ENCODE measurements around the gene GIGYF2. TPM values are rescaled to one million over a fixed set of nuclear protein-coding genes. Genes with fewer than 3 reads are reported as not detected.

The GIGYF2 gene
- total RNA-seq = 50.7 and 53.4 TPM in 2 replicates

GRCh38 chr2:232697059-232697806, at the start of gene GIGYF2:
TSS of gene GIGYF2 (plus strand) at chr2:232697331. CDS start at chr2:232735198, 37,867 bp downstream.

GRCh38 chr2:232776435-232776834, 79.3 kb downstream of the GIGYF2 start, which contains the start of gene KCNJ13:
TSS of gene KCNJ13 (minus strand) at chr2:232776565. CDS start at chr2:232771362, 5,203 bp downstream.

GRCh38 chr2:232870018-232870765, 173.1 kb downstream of the GIGYF2 start, which contains the start of gene SNORC:
TSS of gene SNORC (plus strand) at chr2:232870264. CDS start at chr2:232870342, 78 bp downstream.

Other genes with a start within 250 kb of the GIGYF2 start
- gene ALPI, start 241.2 kb upstream of the GIGYF2 start, total RNA-seq = not detected in 2 replicates
- not detected in 2 replicates for gene ECEL1, start 209.5 kb upstream of the GIGYF2 start, total RNA-seq
- not detected in 2 replicates for gene PRSS56, start 176.9 kb upstream of the GIGYF2 start, total RNA-seq
- not detected in 2 replicates for gene CHRND, start 171.2 kb upstream of the GIGYF2 start, total RNA-seq
- not detected in 2 replicates for gene CHRNG, start 157.6 kb upstream of the GIGYF2 start, total RNA-seq
- 0.98 and 2.1 TPM in 2 replicates for gene TIGD1, start 146.8 kb upstream of the GIGYF2 start, total RNA-seq
- gene EIF4E2, start 146.6 kb upstream of the GIGYF2 start, total RNA-seq = 101 and 111 TPM in 2 replicates
- gene EFHD1, start 63.7 kb upstream of the GIGYF2 start, total RNA-seq = 0.11 TPM in 1 of 2 replicates, not detected in the other
- gene KCNJ13, start 79.2 kb downstream of the GIGYF2 start, total RNA-seq = not detected in 2 replicates
- gene SNORC, start 172.9 kb downstream of the GIGYF2 start, total RNA-seq = 0.33 and 0.34 TPM in 2 replicates